ENCODE results near the gene TIMM17B.
A peak's percentile ranks its signal among the peaks of the same experiment; 100 is the strongest.

The TIMM17B gene

DNA sequence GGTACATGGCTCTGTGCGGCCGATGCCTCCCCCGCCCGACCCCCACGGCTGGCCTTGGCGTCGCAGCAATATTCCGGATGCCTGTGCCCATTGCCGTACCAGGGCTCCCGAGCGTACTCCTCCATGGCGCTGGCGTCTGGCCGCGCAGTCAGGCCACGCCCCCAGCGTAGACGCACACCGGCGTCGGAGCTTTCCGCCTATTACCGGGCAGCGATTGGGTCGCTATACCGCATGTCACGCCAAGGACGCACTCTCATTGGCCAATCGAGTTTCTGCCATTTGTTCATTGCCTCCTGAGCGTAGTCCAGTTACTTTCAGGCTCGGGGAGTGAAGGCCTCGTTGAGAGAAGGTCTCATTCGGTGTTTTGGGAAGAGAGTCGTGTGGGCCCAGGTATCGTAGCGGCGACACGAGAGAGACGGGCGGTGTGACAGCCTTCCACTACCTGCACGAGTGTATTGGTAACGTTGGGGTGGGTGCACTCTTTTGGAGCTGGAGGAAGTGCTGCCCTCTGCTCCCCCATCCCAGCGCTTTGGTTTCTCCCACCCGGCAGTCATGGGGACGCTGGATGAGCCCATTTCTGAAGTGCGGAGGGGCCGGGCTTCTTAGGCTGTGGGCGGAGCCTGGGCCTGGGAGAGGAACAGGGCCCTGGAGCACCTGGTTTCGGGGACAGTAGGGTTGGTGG lies at the start of gene TIMM17B, which contains the start of gene PQBP1:
TSS of gene TIMM17B (minus strand) at position 144 of the 682 bp plus-strand sequence. CDS start at position 125, 19 bp downstream.
TSS of gene PQBP1 (plus strand) at position 306 of the 682 bp plus-strand sequence. CDS start 580 bp downstream, outside the sequence.
- peak; percentile 77 to 83 for DNase-seq

- DNase-seq, result peak; percentile 24 to 32
These were observed 48.2 kb upstream of the TIMM17B start for GRCh38 chrX:48945517-48946348.

DNA sequence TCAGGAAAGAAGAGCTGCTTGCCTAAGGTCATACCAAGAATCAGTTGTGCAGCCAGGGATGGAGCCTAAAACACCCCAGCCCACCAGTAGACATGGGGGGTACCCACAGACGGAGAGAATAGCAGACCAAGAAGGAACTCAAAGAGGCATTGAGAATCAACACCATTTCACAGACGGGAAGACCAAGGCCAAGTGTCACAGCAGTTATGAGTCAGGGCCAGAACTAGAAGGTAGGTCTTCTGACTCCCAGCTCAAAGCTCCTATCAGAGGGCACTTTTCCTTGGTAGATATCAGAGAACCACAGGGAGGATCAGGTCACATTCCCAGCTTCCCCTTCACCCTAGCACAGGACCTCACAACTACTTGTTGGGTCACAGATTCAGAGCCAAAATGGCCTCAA lies 45.3 kb upstream of the TIMM17B start:
- DNase-seq, result no peak

DNA sequence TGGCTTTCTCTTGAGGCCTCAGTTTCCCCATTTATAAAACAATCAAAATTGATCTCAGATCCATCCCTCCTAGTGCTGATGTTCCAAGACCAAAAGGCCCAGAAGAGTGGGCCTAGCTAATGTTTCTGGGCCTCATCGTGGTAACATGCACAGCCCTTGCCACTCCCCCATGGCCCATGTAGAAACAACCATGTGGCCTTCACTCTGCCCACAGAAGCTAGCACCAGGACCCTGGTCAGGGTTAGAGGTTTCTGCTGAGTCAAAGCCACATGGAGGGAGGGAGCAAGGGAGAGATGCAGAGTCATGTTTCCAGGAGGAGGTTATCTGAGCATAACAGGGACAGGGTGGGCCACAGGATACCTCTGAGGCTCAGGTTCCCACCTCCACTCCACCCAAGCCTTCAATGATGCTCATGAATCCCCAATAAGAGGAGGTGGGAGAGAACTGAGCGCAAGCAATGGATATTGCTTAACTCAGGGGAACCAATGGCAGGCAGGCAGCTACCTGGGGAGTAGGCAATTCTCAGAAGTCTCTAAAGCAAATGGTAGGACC lies 42.9 kb upstream of the TIMM17B start:
- no peak for DNase-seq

GRCh38 chrX:48939524-48940228 lies 42.1 kb upstream of the TIMM17B start:
- no peak for DNase-seq

GRCh38 chrX:48938721-48939425 lies 41.3 kb upstream of the TIMM17B start:
- no peak for DNase-seq

GRCh38 chrX:48937054-48937907 lies 39.7 kb upstream of the TIMM17B start:
- peak; percentile 78 to 83 for DNase-seq

DNA sequence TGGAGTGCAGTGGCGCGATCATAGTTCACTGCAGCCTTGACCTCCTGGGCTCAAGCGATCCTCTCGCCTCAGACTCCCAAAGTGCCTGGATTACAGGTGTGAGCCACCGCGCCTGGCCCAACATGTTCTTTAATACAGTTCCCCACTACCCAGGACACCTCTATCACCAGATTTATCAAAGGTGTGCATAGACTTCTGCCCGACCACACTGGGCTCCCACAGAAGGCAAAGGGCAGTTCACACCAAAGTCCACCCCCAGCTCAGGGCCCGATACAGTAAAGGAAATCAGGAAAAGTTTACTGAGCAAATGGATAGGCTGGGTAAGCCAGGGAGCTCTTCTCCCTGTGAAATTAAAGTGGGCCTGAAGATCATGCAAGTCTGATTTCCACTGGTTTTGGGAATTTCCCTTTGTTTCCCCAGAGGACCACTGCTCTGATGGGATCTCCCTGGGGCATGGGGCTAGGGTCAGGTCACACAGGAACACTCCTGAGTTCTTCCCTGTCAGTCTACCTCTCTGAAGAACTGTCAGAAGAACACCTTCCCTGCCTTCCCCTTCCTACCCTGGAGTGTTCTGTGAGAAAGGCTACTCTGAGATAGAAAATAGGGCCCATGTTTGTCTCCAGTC lies 39.0 kb upstream of the TIMM17B start:
- DNase-seq, result no peak

- no peak for DNase-seq
These were observed 37.7 kb upstream of the TIMM17B start for GRCh38 chrX:48935301-48935670.

DNA sequence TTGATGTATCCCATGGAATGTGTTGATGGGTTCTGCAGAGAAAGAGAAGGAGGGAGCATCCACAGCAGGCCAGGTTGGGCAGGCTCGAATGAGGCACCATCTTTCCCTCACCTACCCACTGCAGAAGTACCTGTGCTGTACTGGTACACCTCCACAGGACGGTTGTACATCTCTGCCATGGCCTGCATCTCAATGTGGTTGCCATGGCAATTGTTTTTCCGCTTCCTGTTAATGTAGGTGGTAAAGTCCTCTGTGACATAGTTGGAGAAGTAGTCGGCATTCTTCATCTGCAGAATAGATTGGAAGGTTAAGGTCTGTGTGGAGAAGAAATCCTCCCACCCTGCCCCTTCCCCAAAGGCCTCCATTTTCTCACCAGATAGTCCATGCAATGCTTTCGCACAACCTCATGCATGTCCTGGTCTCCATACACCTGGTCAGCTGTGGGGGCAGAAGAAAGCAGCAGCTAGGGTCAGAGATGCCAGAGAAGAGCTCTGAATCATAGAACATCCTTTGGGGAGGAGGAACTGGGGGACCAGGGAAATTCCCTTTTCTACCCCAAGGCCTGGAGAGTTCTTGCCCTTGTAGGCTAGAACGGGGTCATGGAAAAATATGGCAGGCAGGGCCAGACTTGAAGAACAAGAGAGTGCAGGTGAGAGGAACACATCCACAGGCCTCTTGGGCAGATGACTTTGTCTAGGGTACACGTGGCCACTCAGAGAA lies 37.2 kb upstream of the TIMM17B start:
- DNase-seq, result no peak

- DNase-seq, result no peak
These were observed 36.2 kb upstream of the TIMM17B start for GRCh38 chrX:48933757-48934156.

DNA sequence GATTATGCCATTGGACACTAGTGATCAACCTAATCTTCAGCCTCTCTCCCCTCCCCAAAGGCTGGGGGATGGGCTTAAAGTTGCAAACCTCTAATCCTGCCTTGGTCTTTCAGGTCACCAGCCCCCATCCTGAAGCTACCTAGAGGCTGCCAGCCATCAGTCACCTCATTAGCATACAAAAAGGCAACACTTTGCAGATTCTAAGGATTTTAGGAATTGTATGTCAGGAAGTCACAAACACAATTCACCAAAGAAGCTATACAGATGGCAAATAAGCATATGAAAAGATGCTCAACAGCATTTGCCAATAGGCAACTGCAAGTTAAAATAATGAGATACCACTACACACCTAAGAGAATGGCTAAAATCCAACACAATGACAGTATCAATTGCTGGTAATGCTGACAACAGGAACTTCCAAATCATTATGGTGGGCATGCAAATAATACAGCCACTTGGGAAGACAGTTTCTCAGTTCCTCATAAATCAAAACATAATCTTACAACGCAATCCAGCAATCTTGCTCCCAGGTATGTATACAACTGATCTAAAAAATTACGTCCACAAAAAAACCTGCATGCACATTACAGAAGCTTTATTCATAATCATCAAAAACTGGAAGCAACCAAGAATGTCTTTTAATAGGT lies 30.3 kb upstream of the TIMM17B start:
- no peak for DNase-seq

DNA sequence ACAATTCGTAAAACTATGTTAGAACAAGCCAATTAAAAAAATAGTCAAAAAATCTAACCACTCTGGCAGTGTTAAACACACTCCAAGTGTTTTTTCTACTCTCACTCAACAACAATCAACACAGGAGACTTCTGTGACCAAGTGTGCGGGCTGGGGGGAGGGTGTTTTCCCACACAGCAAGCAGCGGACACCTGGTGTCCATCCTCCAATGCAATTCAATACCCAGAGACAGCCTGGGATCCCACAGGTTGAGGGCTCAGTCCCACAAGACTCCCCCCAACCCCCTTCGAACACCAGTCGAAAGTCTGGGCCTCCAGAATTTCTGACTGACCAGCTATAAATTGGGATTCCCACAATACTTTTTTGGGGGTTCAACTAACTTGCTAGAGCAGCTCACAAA lies 29.6 kb upstream of the TIMM17B start:
- no peak for DNase-seq

GRCh38 chrX:48924270-48924669 lies 26.7 kb upstream of the TIMM17B start:
- no peak for DNase-seq

GRCh38 chrX:48923771-48924170 lies 26.2 kb upstream of the TIMM17B start:
- no peak for DNase-seq

DNA sequence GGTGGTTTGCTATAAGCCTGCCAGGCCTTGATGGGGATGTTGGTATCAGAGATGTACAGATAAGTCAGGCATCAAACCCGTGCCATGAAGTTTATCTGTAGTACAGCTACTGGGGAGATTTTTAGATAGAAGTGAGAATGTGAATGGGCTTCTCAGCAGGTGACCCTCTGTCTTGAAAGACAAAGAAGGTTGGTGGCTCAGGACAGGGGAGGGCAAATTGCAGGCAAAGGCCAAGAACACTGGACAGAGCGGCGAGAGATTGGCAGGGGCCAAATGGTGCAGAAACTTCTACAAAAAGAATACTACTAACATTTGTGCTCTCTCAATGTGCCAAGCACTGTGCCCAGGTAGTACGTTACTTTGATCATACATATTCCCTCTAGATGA lies 23.1 kb upstream of the TIMM17B start:
- no peak for DNase-seq

DNA sequence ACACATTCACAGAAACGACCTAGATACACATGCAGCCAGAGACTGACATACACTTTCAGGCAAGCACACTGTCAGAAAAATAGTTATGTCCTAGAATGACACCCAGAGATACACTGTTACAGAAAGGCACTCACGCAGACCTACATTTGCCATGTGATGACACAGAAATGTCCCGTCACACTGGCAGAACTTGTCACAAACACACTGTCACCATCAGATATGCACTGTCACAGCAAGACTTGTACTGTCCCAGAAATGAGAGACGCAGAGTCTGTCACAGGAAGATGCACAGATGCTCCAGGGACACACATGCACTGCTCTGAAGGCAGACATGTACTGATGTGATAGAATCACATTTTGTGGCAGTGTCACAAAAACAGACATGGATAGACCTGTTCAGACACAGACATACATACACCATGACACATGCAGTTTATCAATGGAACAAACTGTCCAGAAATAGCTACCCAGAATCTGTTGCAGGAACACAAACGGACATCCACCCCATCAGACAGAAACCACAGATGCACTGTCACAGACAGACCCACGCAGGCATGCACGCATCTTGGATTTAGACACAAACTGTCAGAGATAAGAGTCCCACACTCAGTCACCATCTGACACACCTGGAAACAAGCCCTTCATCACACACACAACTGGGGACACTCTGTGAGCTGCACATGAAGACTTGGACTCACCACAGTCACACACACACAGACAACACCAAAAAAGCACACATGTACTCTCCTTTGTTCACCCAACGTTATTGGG lies 22.6 kb upstream of the TIMM17B start:
- DNase-seq, result no peak

- DNase-seq, result no peak
These were observed 21.8 kb upstream of the TIMM17B start for GRCh38 chrX:48919360-48919841.

All from AML-193 (cell line).